Esophagus mucosa (tissue), 1 donor: ENCODE results near the gene COL1A1. TPM values are rescaled to one million over a fixed set of nuclear protein-coding genes. Genes with fewer than 3 reads are reported as not detected.

Experiments used
- ATAC-seq: fragments of 200-7000 bp; cut with Tn5 transposase; one replicate; pipeline ENCODE4 v1.9.1; 2020
- total RNA-seq: library from RNA; stranded (reverse); gene quantifications from one replicate; pipeline ENCODE4 v1.2.4, GENCODE V29; 2023
- donor health status: DM: yes; HTN: yes; CAD: no.

Gene COL1A1
- total RNA-seq, 1 donor from 2014 or later: 42.7 TPM

GRCh38 chr17:50199803-50200456, 1.5 kb downstream of the COL1A1 start:
- peak; percentile 89 for ATAC-seq

GRCh38 chr17:50199211-50199802, 2.1 kb downstream of the COL1A1 start:
- no peak for ATAC-seq

GRCh38 chr17:50198026-50198669, 3.3 kb downstream of the COL1A1 start:
- ATAC-seq: no peak

- ATAC-seq: no peak
These were observed 4.6 kb downstream of the COL1A1 start for GRCh38 chr17:50196826-50197225.

GRCh38 chr17:50196036-50196435, 5.4 kb downstream of the COL1A1 start:
- no peak for ATAC-seq

GRCh38 chr17:50194934-50195865, 6.2 kb downstream of the COL1A1 start:
- ATAC-seq: no peak

GRCh38 chr17:50194140-50194933, 7.1 kb downstream of the COL1A1 start:
- ATAC-seq: no peak

GRCh38 chr17:50192618-50193291, 8.7 kb downstream of the COL1A1 start:
- no peak for ATAC-seq

GRCh38 chr17:50192144-50192617, 9.2 kb downstream of the COL1A1 start:
- ATAC-seq: no peak

GRCh38 chr17:50191359-50192143, 9.9 kb downstream of the COL1A1 start:
- no peak for ATAC-seq

- ATAC-seq: no peak
These were observed 10.7 kb downstream of the COL1A1 start for GRCh38 chr17:50190603-50191358.

GRCh38 chr17:50190293-50190602, 11.2 kb downstream of the COL1A1 start:
- no peak for ATAC-seq

GRCh38 chr17:50189550-50190292, 11.7 kb downstream of the COL1A1 start:
- no peak for ATAC-seq

GRCh38 chr17:50188921-50189549, 12.4 kb downstream of the COL1A1 start:
- ATAC-seq: no peak

GRCh38 chr17:50188531-50188920, 12.9 kb downstream of the COL1A1 start:
- ATAC-seq: no peak

GRCh38 chr17:50187751-50188530, 13.5 kb downstream of the COL1A1 start:
- ATAC-seq: no peak

- no peak for ATAC-seq
These were observed 14.1 kb downstream of the COL1A1 start for GRCh38 chr17:50187394-50187725.
